HepG2 (cell line): ENCODE data around the gene CHKB. TPM values are rescaled to one million over a fixed set of nuclear protein-coding genes. Genes with fewer than 3 reads are reported as not detected.
A peak's percentile ranks its signal among the peaks of the same experiment; 100 is the strongest.

Experiments used
- ATAC-seq: fragments of 200-7000 bp; cut with Tn5 transposase; 3 replicates; pipeline ENCODE4 v1.9.1; 2020; ENCODE audit warnings: mild to moderate bottlenecking, moderate library complexity
- BruUV-seq: library from RNA; stranded (reverse); fragments of 400-500 nt; replicated peaks from 2 replicates; lab custom pipeline; 2021; lab: Mats Ljungman, UMichigan
- CTCF ChIA-PET: fragments of 300-600 bp; formaldehyde crosslinking; extraction: SDS; loops from one replicate; lab custom pipeline; 2021; ENCODE audit warnings: low total read pairs, inconsistent platforms, low intra/inter-chr PET ratio; lab: Yijun Ruan, JAX
- POLR2A ChIA-PET: fragments of 350-600 bp; sonication (Branson Sonifier 250); formaldehyde crosslinking; loops from one replicate; lab custom pipeline; 2020; ENCODE audit warnings: antibody characterized with exemption, inconsistent platforms; lab: Yijun Ruan, JAX
- DNase-seq: peaks from one replicate; pipeline ENCODE4 v3.0.0-alpha.2; 2015; ENCODE audit warnings: low spot score
- FAIRE-seq: peaks from 3 replicates; lab custom pipeline; 2011; peaks lifted over from hg19 to GRCh38; lab: Jason Lieb, UNC
- H2AFZ ChIP-seq: one replicate; pipeline ENCODE4 v1.6.1; 2011; ENCODE audit warnings: low read length, inconsistent platforms
- H3K27ac ChIP-seq: fragments of 300-600 bp; 3 replicates; pipeline ENCODE4 v1.8.0; 2011; ENCODE audit warnings: mixed run types, mild to moderate bottlenecking, mixed read lengths, low read length, inconsistent platforms; ENCODE audit not compliant: insufficient read depth; ENCODE audit errors: extremely low read length
- H3K27me3 ChIP-seq, 2 experiments: fragments of 200-600 bp in 1 of 2; 2 replicates in 1 of 2; 3 replicates in 1 of 2; pipeline versions ENCODE4 v1.6.0 to v1.8.0; 2011; ENCODE audit warnings: low read length in 2 of 2, mild to moderate bottlenecking in 2 of 2, moderate library complexity in 2 of 2, inconsistent platforms in 1 of 2; ENCODE audit not compliant: insufficient read depth in 2 of 2, control insufficient read depth in 1 of 2
- H3K36me3 ChIP-seq, 2 experiments: fragments of 200-600 bp in 1 of 2; replicated peaks in 1 of 2; 2 replicates in 1 of 2; 3 replicates in 1 of 2; pipeline versions ENCODE4 v1.5.1 to v1.8.0; 2011; ENCODE audit warnings: low read length in 2 of 2, inconsistent platforms in 1 of 2; ENCODE audit not compliant: insufficient read depth in 2 of 2, control insufficient read depth in 1 of 2
- H3K4me1 ChIP-seq: 2 replicates; pipeline ENCODE4 v1.5.1; 2012; ENCODE audit warnings: low read length, inconsistent platforms; ENCODE audit not compliant: insufficient read depth
- H3K4me2 ChIP-seq: 2 replicates; pipeline ENCODE4 v1.6.0; 2011; ENCODE audit warnings: low read depth, low read length, inconsistent platforms
- H3K4me3 ChIP-seq, 3 experiments: fragments of 200-600 bp in 1 of 3; sonication (generic), shearing (Covaris generic) in 1 of 3; replicated peaks in 1 of 3; 2 replicates each; pipeline ENCODE4 v1.5.1; 2011 to 2016; ENCODE audit warnings: low read length in 3 of 3, inconsistent platforms in 2 of 3, low read depth in 2 of 3, mild to moderate bottlenecking in 2 of 3, control low read depth in 1 of 3, mixed read lengths in 1 of 3; ENCODE audit not compliant: insufficient read depth in 1 of 3
- H3K79me2 ChIP-seq: one replicate; pipeline ENCODE4 v1.6.1; 2011; ENCODE audit warnings: low read length, inconsistent platforms; ENCODE audit not compliant: insufficient read depth
- H3K9ac ChIP-seq: 2 replicates; pipeline ENCODE4 v1.6.0; 2011; ENCODE audit warnings: mild to moderate bottlenecking, low read depth, low read length, inconsistent platforms; ENCODE audit not compliant: insufficient read depth
- H3K9me3 ChIP-seq: 2 replicates; pipeline ENCODE4 v1.5.1; 2012; ENCODE audit warnings: mild to moderate bottlenecking, low read length
- H4K20me1 ChIP-seq: 2 replicates; pipeline ENCODE4 v1.6.0; 2011; ENCODE audit warnings: inconsistent platforms, mild to moderate bottlenecking, low read length, moderate library complexity; ENCODE audit not compliant: insufficient read depth
- ISL2 ChIP-seq: sonication (generic); formaldehyde crosslinking; IDR thresholded peaks from 2 replicates; pipeline ENCODE4 v1.5.0; 2020; ENCODE audit warnings: missing genetic modification reagents
- NFRKB ChIP-seq: fragments of 450-650 bp; IDR thresholded peaks from 2 replicates; pipeline ENCODE4 v1.6.1; 2017
- POLR2AphosphoS5 ChIP-seq: IDR thresholded peaks from 2 replicates; pipeline ENCODE4 v1.6.1; 2012; ENCODE audit warnings: low read depth, low read length
- ZBTB20 ChIP-seq: sonication (generic); formaldehyde crosslinking; IDR thresholded peaks from 2 replicates; pipeline ENCODE4 v1.8.1; 2023; ENCODE audit warnings: missing genetic modification reagents, low read depth, mild to moderate bottlenecking, borderline replicate concordance
- ZNF121 ChIP-seq: sonication (generic); formaldehyde crosslinking; IDR thresholded peaks from 2 replicates; pipeline ENCODE4 v1.5.0; 2020; ENCODE audit warnings: mild to moderate bottlenecking, missing genetic modification reagents
- ZNF207 ChIP-seq: fragments of 450-650 bp; IDR thresholded peaks from 2 replicates; pipeline ENCODE4 v1.6.1; 2016; ENCODE audit warnings: antibody characterized with exemption, borderline replicate concordance
- ZNF333 ChIP-seq: sonication (generic); formaldehyde crosslinking; IDR thresholded peaks from 2 replicates; pipeline ENCODE4 v1.4.0; 2020; ENCODE audit warnings: mild to moderate bottlenecking, missing genetic modification reagents, borderline replicate concordance
- ZNF446 ChIP-seq: sonication (generic); formaldehyde crosslinking; IDR thresholded peaks from 2 replicates; pipeline ENCODE4 v1.5.0; 2020; ENCODE audit warnings: mild to moderate bottlenecking, missing genetic modification reagents
- ZNF572 ChIP-seq: sonication (generic); formaldehyde crosslinking; IDR thresholded peaks from 2 replicates; pipeline ENCODE4 v1.5.1; 2020; ENCODE audit warnings: mild to moderate bottlenecking, missing genetic modification reagents
- WGBS: methylation state at CpG from one replicate; pipeline ENCODE4 v1.1.6; 2017; ENCODE audit warnings: low lambda C conversion rate; 5-methylcytosine and 5-hydroxymethylcytosine counted together
- in situ Hi-C: cut with HindIII; loops from 2 replicates; pipeline ENCODE4 v1.10.0; 2017; ENCODE audit warnings: low pct_unique_long_range_greater_than_20kb; ENCODE audit not compliant: extremely low pct_ligation_motif_present
- intact Hi-C: fragments of 100-400 bp; cut with micrococcal nuclease; formaldehyde crosslinking; loops from one replicate; pipeline ENCODE4 v1.10.0; 2022; ENCODE audit not compliant: unreplicated experiment
- polyA plus RNA-seq, 8 experiments: library from polyadenylated mRNA; depleted of rRNA in 3 of 8; stranded (reverse) in 7 of 8; unstranded in 1 of 8; fragments of >200 nt; fragmentation: Illumina TruSeq in 4 of 8; extraction: Trizol in 4 of 8; gene quantifications; 2 replicates each; pipeline versions ENCODE4 v1.2.1 to v1.2.3, GENCODE V29; 2011 to 2016; ENCODE audit warnings: low read depth in 4 of 8, missing spikeins in 1 of 8, mixed read lengths in 1 of 8; ENCODE audit not compliant: insufficient read depth in 1 of 8
- total RNA-seq, 5 experiments: library from RNA; depleted of rRNA; stranded (reverse); fragments of >200 nt; fragmentation: Illumina TruSeq; extraction: Trizol; gene quantifications; 2 replicates each; pipeline ENCODE4 v1.2.3, GENCODE V29; 2016; ENCODE audit warnings: low read depth in 1 of 5
- TF ChIP-seq, protein P1 (sequence below): sonication (generic); formaldehyde crosslinking; IDR thresholded peaks from 2 replicates; pipeline ENCODE4 v1.5.0; 2020; ENCODE audit warnings: missing genetic modification reagents, mild to moderate bottlenecking, borderline replicate concordance
- TF ChIP-seq, protein P2 (sequence below): sonication (generic); formaldehyde crosslinking; IDR thresholded peaks from 2 replicates; pipeline ENCODE4 v1.8.0; 2022; ENCODE audit warnings: mild to moderate bottlenecking, missing genetic modification reagents, moderate library complexity

CHKB gene
- total and polyA plus RNA-seq, 2 of the 13 experiments (the other 11 are each of a cell fraction or from before 2014, with no cell fraction given), result 24.5 to 42.7 TPM

DNA sequence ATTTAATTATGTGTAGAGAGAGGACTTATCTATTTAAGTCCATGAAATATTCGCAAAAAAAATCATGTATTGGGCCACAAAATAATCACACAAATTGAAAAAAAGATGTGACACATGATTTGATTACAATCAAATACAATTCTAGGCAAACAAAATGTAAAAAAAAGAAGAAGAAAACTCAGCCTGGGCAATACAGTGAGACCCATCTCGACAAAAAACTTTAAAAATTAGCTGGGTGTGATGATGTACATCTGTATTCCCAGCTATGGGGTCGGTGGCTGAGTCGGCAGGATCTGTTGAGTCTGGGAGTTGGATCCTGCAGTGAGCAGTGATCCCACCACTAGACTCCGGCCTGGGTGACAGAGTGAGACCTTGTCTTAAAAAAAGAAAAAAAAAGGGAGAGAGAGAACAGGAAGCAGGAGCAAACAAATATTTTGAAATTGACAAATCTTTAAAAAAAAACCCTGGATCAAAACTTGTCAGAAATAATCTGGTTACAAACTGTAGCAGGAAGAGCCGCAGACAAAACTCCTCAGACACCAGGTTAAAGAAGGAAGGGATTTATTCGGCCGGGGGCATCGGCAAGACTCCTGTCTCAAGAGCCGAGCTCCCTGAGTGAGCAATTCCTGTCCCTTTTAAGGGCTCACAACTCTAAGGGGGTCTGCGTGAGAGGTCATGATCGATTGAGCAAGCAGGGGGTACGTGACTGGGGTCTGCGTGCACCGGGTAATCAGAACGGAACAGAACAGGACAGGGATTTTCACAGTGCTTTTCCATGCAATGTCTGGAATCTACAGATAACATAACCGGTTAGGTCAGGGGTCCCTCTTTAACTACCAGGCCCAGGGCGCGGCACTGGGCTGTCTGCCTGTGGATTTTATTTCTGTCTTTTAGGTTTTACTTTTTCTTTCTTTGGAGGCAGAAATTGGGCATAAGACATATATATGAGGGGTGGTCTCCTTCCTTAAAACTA is 49.5 kb downstream of the CHKB start:
- in situ Hi-C loops, result loop anchor here (5.0 kb wide), 1 partner anchor 34 kb away; no protein-coding TSS in a partner anchor
- peaks cover 58% of the 10 kb centered on the region for H3K4me1 ChIP-seq
- WGBS, result 46% methylated on average over 19 of the region's 19 CpGs
- intact Hi-C loops, result no loop called here
- H3K27me3 ChIP-seq, result 0 out of 5 replicates have a peak, but pooled peaks cover 0 to 6% of the 10 kb centered on the region in 2 experiments
- no TSS peak for BruUV-seq
- ATAC-seq (no peak), FAIRE-seq (no peak), DNase-seq (no peak)
- H3K36me3 ChIP-seq, result no peaks in the 10 kb centered on the region
- TF ChIP-seq POLR2AphosphoS5 (0 out of 2 replicates have a peak, but pooled peaks have one; percentile 19), NFRKB (no peak), ZNF121 (CRISPR knock-in tag) (0 out of 2 replicates have a peak, but pooled peaks have one; percentile 31)
- peak overlapping the region; percentile 73; the same call in 1 of the 2 replicates for H3K9ac ChIP-seq
- CTCF ChIA-PET, result no interaction called here
- H3K27ac ChIP-seq, result no peak overlapping the region
- no peaks in the 10 kb centered on the region for H4K20me1 ChIP-seq
- peak overlapping the region in 1 of 3 experiments; percentile 58; a peak in 1 of 6 replicates for H3K4me3 ChIP-seq
- H3K4me2 ChIP-seq, result peak overlapping the region; percentile 84
- POLR2A ChIA-PET, result interaction anchor here (0.8 to 5.9 kb wide), 4 partner anchors 8 to 49 kb away, joined by 3 to 34 read pairs (median 10); partner anchors contain the start of genes CHKB, KLHDC7B and SCO2
- no peak overlapping the region for H2AFZ ChIP-seq
- H3K9me3 ChIP-seq, result no peaks in the 10 kb centered on the region
- no peaks in the 10 kb centered on the region for H3K79me2 ChIP-seq

DNA sequence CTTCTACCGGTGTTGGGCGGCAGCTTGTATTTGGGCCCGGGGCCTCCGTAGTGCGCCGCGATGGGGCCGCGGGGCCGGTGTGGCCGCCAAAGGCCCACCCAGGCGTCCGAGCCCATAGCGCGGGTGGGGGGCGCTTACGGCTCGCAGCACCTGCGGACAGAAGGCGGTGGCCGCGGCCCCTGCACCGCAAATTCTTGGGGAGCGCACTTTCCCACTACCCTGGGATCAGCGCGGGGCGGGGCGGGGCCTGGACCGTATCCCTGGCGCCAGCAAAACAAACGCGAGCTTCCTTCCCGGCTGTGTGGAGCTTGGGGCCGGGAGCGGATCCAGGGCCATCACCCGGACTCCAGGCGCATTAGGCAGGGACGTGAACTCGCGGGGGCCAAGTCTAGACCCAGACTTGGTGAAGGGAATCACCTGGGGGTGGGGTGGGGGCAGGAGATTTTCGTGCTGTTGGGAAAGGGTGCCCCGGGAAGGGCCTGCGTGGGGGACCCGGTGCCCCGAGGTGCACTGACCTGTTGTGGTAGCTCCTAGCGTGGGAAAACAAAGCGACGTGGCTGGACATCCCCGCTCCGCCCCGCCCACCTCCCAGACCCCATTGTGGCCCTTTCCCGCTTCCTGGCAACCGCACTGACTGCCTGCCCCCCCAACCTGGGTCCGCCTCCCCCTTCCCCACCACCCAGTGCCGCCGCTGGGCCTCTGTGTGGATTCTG is 50.5 kb downstream of the CHKB start:
- H3K4me2 ChIP-seq, result peak overlapping the region; percentile 84
- in situ Hi-C loops (loop anchor here (5.0 kb wide), 1 partner anchor 35 kb away; no protein-coding TSS in a partner anchor), intact Hi-C loops (no loop called here)
- peak overlapping the region; percentile 58 to 83 (median 74) for H3K4me3 ChIP-seq
- FAIRE-seq, result no peak
- H3K36me3 ChIP-seq, result no peaks in the 10 kb centered on the region
- POLR2A ChIA-PET, result interaction anchor here (0.8 to 5.9 kb wide), 8 partner anchors 9 to 109 kb away, joined by 3 to 34 read pairs (median 6); partner anchors contain the start of genes CHKB, KLHDC7B, LMF2 and NCAPH2
- DNase-seq, result no peak
- peak; percentile 38 for ATAC-seq
- H3K9me3 ChIP-seq, result no peaks in the 10 kb centered on the region
- BruUV-seq, result no TSS peak
- no peak overlapping the region for H2AFZ ChIP-seq
- 4% methylated on average over 27 of the region's 56 CpGs for whole genome bisulfite sequencing
- CTCF ChIA-PET, result no interaction called here
- 0 out of 5 replicates have a peak, but pooled peaks cover 0 to 6% of the 10 kb centered on the region in 2 experiments for H3K27me3 ChIP-seq
- peak overlapping the region; percentile 74 for H3K27ac ChIP-seq
- no peaks in the 10 kb centered on the region for H3K79me2 ChIP-seq
- peaks cover 68% of the 10 kb centered on the region for H3K4me1 ChIP-seq
- no peaks in the 10 kb centered on the region for H4K20me1 ChIP-seq
- H3K9ac ChIP-seq, result peak overlapping the region; percentile 73
- TF ChIP-seq ZBTB20 (CRISPR knock-in tag), result no peak
- no peak for TF ChIP-seq ZNF572 (CRISPR knock-in tag)
- no peak for TF ChIP-seq ZNF333
- TF ChIP-seq, protein P1, sequence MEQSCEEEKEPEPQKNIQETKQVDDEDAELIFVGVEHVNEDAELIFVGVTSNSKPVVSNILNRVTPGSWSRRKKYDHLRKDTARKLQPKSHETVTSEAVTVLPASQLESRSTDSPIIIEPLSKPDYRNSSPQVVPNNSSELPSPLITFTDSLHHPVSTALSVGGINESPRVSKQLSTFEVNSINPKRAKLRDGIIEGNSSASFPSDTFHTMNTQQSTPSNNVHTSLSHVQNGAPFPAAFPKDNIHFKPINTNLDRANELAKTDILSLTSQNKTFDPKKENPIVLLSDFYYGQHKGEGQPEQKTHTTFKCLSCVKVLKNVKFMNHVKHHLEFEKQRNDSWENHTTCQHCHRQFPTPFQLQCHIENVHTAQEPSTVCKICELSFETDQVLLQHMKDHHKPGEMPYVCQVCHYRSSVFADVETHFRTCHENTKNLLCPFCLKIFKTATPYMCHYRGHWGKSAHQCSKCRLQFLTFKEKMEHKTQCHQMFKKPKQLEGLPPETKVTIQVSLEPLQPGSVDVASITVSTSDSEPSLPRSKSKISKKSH (CRISPR knock-in tag), result no peak
- TF ChIP-seq ZNF207, result no peak
- TF ChIP-seq ISL2 (CRISPR knock-in tag), result no peak
- TF ChIP-seq, protein P2, sequence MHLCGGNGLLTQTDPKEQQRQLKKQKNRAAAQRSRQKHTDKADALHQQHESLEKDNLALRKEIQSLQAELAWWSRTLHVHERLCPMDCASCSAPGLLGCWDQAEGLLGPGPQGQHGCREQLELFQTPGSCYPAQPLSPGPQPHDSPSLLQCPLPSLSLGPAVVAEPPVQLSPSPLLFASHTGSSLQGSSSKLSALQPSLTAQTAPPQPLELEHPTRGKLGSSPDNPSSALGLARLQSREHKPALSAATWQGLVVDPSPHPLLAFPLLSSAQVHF (CRISPR knock-in tag), result no peak
- no peak for TF ChIP-seq ZNF446 (CRISPR knock-in tag)
